Astrocyte (in vitro differentiated cells and primary cell): ENCODE data around the gene AGA. TPM values are rescaled to one million over a fixed set of nuclear protein-coding genes. Genes with fewer than 3 reads are reported as not detected.
A peak's percentile ranks its signal among the peaks of the same experiment; 100 is the strongest.

Experiments used
- DNase-seq: peaks from one replicate; pipeline ENCODE4 v3.0.0-alpha.2; 2010; ENCODE audit warnings: low read depth
- FAIRE-seq: peaks from 2 replicates; lab custom pipeline; 2011; peaks lifted over from hg19 to GRCh38; lab: Jason Lieb, UNC
- H2AFZ ChIP-seq: 2 replicates; pipeline ENCODE4 v1.6.0; 2012; ENCODE audit warnings: low read depth, low read length, inconsistent platforms
- H3K27ac ChIP-seq: 2 replicates; pipeline ENCODE4 v1.5.1; 2011; ENCODE audit warnings: low read depth, low read length, inconsistent platforms
- H3K27me3 ChIP-seq: 2 replicates; pipeline ENCODE4 v1.6.0; 2011; ENCODE audit warnings: low read length, inconsistent platforms; ENCODE audit not compliant: insufficient read depth
- H3K36me3 ChIP-seq: 2 replicates; pipeline ENCODE4 v1.5.1; 2011; ENCODE audit warnings: low read length, inconsistent platforms; ENCODE audit not compliant: insufficient read depth
- H3K4me1 ChIP-seq: 2 replicates; pipeline ENCODE4 v1.5.1; 2011; ENCODE audit warnings: low read length, inconsistent platforms; ENCODE audit not compliant: insufficient read depth
- H3K4me2 ChIP-seq: 2 replicates; pipeline ENCODE4 v1.6.0; 2012; ENCODE audit warnings: low read length, inconsistent platforms
- H3K4me3 ChIP-seq: 2 replicates; pipeline ENCODE4 v1.5.1; 2011; ENCODE audit warnings: low read depth, mild to moderate bottlenecking, low read length, inconsistent platforms; ENCODE audit not compliant: insufficient read depth
- H3K79me2 ChIP-seq: 2 replicates; pipeline ENCODE4 v1.6.0; 2012; ENCODE audit warnings: mild to moderate bottlenecking, low read length, inconsistent platforms; ENCODE audit not compliant: insufficient read depth
- H3K9ac ChIP-seq: 2 replicates; pipeline ENCODE4 v1.6.0; 2012; ENCODE audit warnings: mild to moderate bottlenecking, low read length, inconsistent platforms
- H3K9me3 ChIP-seq: 2 replicates; pipeline ENCODE4 v1.5.1; 2012; ENCODE audit warnings: low read depth, mild to moderate bottlenecking, low read length, inconsistent platforms; ENCODE audit not compliant: insufficient read depth
- H4K20me1 ChIP-seq: 2 replicates; pipeline ENCODE4 v1.6.0; 2012; ENCODE audit warnings: low read length, inconsistent platforms; ENCODE audit not compliant: insufficient read depth
- H3K27ac Mint-ChIP-seq: one replicate; pipeline ENCODE4 v1.8.0; 2021; ENCODE audit warnings: mild to moderate bottlenecking, mixed read lengths; ENCODE audit not compliant: unreplicated experiment
- H3K27me3 Mint-ChIP-seq: one replicate; pipeline ENCODE4 v1.8.0; 2021; ENCODE audit warnings: low read depth, mixed read lengths; ENCODE audit not compliant: unreplicated experiment
- H3K36me3 Mint-ChIP-seq: one replicate; pipeline ENCODE4 v1.8.0; 2021; ENCODE audit warnings: low read depth, mixed read lengths; ENCODE audit not compliant: unreplicated experiment
- H3K4me1 Mint-ChIP-seq: one replicate; pipeline ENCODE4 v1.8.0; 2021; ENCODE audit warnings: low read depth, mixed read lengths; ENCODE audit not compliant: unreplicated experiment
- H3K4me3 Mint-ChIP-seq: one replicate; pipeline ENCODE4 v1.8.0; 2021; ENCODE audit warnings: mild to moderate bottlenecking, moderate library complexity, mixed read lengths; ENCODE audit not compliant: unreplicated experiment
- H3K9me3 Mint-ChIP-seq: one replicate; pipeline ENCODE4 v1.8.0; 2021; ENCODE audit warnings: mild to moderate bottlenecking, mixed read lengths; ENCODE audit not compliant: unreplicated experiment
- EZH2 ChIP-seq: IDR thresholded peaks from 2 replicates; pipeline ENCODE4 v1.6.1; 2012; ENCODE audit warnings: mild to moderate bottlenecking, low read length, inconsistent platforms; ENCODE audit not compliant: insufficient read depth
- total RNA-seq: library from RNA; stranded (reverse); gene quantifications from 2 replicates; pipeline ENCODE4 v1.2.1, GENCODE V29; 2021
- TF ChIP-seq, protein P1 (sequence below): IDR thresholded peaks from 2 replicates; pipeline ENCODE4 v1.5.1; 2011; ENCODE audit warnings: low read depth, mild to moderate bottlenecking, inconsistent platforms, low read length, moderate library complexity; ENCODE audit not compliant: insufficient read depth

The AGA gene
- total RNA-seq, 1 donor from 2014 or later = 15.1 TPM

DNA sequence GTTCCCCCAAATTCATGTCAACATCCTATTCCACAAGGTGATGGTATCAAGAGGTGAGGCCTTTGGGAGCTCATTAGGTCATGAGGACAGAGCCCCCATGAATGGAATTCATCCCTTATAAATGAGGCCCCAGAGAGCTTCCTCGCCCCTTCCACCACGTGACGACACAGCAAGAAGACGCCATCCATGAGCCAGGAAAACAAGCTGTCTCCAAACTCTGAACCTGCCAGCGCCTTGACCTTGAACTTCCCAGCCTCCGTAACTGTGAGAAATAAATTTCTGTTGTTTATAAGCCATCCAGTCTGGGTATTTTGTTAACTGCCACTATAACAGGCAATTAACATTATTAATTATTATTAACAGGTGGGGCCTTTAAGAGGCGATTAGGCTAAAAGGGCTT, 5.8 kb downstream of the AGA start:
- no peak overlapping the region for H3K27ac Mint-ChIP-seq

DNA sequence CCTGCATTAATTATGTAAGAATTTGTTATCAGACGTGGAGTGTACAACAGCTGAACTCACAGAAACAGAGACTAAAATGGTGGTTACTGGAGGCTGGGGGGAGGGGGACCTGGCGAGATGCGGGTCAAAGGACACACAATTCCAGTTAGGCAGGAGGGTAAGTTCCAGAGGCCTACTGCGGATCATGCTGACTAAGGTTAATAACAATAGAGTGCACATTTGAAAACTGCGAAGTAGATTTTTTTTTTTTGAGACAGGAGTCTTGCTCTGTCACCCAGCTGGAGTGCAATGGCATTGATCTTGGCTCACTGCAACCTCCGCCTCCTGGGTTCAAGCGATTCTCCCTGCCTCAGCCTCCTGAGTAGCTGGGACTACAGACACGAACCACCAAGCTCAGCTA, 7.6 kb downstream of the AGA start:
- Histone ChIP-seq H3K9me3 (no peaks in the 10 kb centered on the region), H3K9ac (no peak overlapping the region), H3K27me3 (no peaks in the 10 kb centered on the region), H4K20me1 (no peaks in the 10 kb centered on the region), H3K4me1 (no peaks in the 10 kb centered on the region), H3K27ac (no peak overlapping the region), H3K4me3 (no peak overlapping the region), H2AFZ (no peak overlapping the region), H3K36me3 (peaks cover 4% of the 10 kb centered on the region), H3K79me2 (no peaks in the 10 kb centered on the region), H3K4me2 (no peak overlapping the region)
- H3K9me3 Mint-ChIP-seq = no peaks in the 10 kb centered on the region
- no peaks in the 10 kb centered on the region for H3K27me3 Mint-ChIP-seq
- DNase-seq (no peak), FAIRE-seq (no peak)
- H3K27ac Mint-ChIP-seq = no peak overlapping the region
- no peak overlapping the region for H3K4me3 Mint-ChIP-seq
- TF ChIP-seq, protein P1, sequence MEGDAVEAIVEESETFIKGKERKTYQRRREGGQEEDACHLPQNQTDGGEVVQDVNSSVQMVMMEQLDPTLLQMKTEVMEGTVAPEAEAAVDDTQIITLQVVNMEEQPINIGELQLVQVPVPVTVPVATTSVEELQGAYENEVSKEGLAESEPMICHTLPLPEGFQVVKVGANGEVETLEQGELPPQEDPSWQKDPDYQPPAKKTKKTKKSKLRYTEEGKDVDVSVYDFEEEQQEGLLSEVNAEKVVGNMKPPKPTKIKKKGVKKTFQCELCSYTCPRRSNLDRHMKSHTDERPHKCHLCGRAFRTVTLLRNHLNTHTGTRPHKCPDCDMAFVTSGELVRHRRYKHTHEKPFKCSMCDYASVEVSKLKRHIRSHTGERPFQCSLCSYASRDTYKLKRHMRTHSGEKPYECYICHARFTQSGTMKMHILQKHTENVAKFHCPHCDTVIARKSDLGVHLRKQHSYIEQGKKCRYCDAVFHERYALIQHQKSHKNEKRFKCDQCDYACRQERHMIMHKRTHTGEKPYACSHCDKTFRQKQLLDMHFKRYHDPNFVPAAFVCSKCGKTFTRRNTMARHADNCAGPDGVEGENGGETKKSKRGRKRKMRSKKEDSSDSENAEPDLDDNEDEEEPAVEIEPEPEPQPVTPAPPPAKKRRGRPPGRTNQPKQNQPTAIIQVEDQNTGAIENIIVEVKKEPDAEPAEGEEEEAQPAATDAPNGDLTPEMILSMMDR = no peak
- no peak for TF ChIP-seq EZH2
- peaks cover 2% of the 10 kb centered on the region for H3K4me1 Mint-ChIP-seq
- peaks cover 4% of the 10 kb centered on the region for H3K36me3 Mint-ChIP-seq

More for the DNA sequence above, 5.8 kb downstream of the AGA start:
- peaks cover 4% of the 10 kb centered on the region for H3K36me3 Mint-ChIP-seq
- DNase-seq (no peak), FAIRE-seq (no peak)
- H3K9ac ChIP-seq = no peak overlapping the region
- no peak overlapping the region for H2AFZ ChIP-seq
- H3K4me3 Mint-ChIP-seq = no peak overlapping the region
- peaks cover 4% of the 10 kb centered on the region for H3K36me3 ChIP-seq
- H3K9me3 ChIP-seq = no peaks in the 10 kb centered on the region
- H3K4me1 Mint-ChIP-seq = peaks cover 14% of the 10 kb centered on the region
- H3K9me3 Mint-ChIP-seq = no peaks in the 10 kb centered on the region
- H3K4me2 ChIP-seq = no peak overlapping the region
- no peak overlapping the region for H3K27ac ChIP-seq
- TF ChIP-seq EZH2 = no peak
- TF ChIP-seq, protein P1 = no peak
- no peaks in the 10 kb centered on the region for H3K79me2 ChIP-seq
- H3K4me3 ChIP-seq = no peak overlapping the region
- no peaks in the 10 kb centered on the region for H4K20me1 ChIP-seq
- no peaks in the 10 kb centered on the region for H3K27me3 Mint-ChIP-seq
- peaks cover 5% of the 10 kb centered on the region for H3K4me1 ChIP-seq
- H3K27me3 ChIP-seq = no peaks in the 10 kb centered on the region

DNA sequence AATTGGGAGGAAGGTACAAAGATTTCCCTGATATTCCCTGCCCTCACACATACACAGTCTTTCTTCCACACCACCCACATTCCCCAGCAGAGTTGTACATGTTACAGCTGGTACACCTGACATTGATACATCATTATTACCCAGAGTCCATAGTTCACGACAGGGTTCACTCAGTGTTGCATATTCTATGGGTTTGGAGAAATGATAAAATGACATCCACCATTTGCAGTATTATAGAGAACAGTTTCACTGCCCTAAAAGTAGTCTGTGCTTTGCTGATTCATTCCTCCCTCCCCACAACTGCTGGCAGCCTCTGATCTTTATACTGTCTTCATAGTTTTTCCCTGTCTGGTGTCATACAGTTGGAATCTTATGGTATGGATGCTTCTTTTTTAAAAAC, 15.0 kb downstream of the AGA start:
- DNase-seq (peak; percentile 35), FAIRE-seq (no peak)
- Histone ChIP-seq H3K27me3 (no peaks in the 10 kb centered on the region), H3K4me3 (no peak overlapping the region), H3K9me3 (no peaks in the 10 kb centered on the region), H3K79me2 (no peaks in the 10 kb centered on the region), H4K20me1 (no peaks in the 10 kb centered on the region), H3K9ac (no peak overlapping the region), H3K4me1 (peaks cover 3% of the 10 kb centered on the region), H3K36me3 (peaks cover 4% of the 10 kb centered on the region), H3K4me2 (no peak overlapping the region), H2AFZ (peak overlapping the region; percentile 45), H3K27ac (no peak overlapping the region)
- Mint-ChIP-seq H3K36me3 (no peaks in the 10 kb centered on the region), H3K4me3 (no peak overlapping the region), H3K27me3 (no peaks in the 10 kb centered on the region), H3K27ac (peak overlapping the region; percentile 1), H3K4me1 (peaks cover 7% of the 10 kb centered on the region), H3K9me3 (no peaks in the 10 kb centered on the region)
- TF ChIP-seq, protein P1 = no peak
- TF ChIP-seq EZH2 = no peak
